Liver (tissue), 9 donors: ENCODE data around the gene SNX18. TPM values are rescaled to one million over a fixed set of nuclear protein-coding genes. Genes with fewer than 3 reads are reported as not detected.
"Not testable (repeated sequence)": the region's sequence is repeated elsewhere in the genome, so short reads cannot be mapped to it uniquely, and the experiment has no call there.

Experiments
- DNase-seq: peaks from one replicate; pipeline ENCODE4 v3.0.0-alpha.2; 2017; ENCODE audit warnings: low spot score
- H3K27ac ChIP-seq, 2 donors: one replicate each; pipeline ENCODE4 v1.7.0; 2013; ENCODE audit warnings: inconsistent platforms in 2 of 2, low read length in 2 of 2, control low read depth in 1 of 2, low read depth in 1 of 2, mild to moderate bottlenecking in 1 of 2
- H3K27me3 ChIP-seq, 4 donors: one replicate each; pipeline versions ENCODE4 v1.6.1 to v1.7.0; 2013; ENCODE audit warnings: low read length in 3 of 4, inconsistent platforms in 1 of 4, mild to moderate bottlenecking in 1 of 4, moderate library complexity in 1 of 4; ENCODE audit not compliant: control insufficient read depth in 4 of 4, insufficient read depth in 4 of 4
- H3K36me3 ChIP-seq, 4 donors: one replicate each; pipeline versions ENCODE4 v1.6.1 to v1.7.0; 2013; ENCODE audit warnings: low read length in 3 of 4, mild to moderate bottlenecking in 3 of 4, low read depth in 1 of 4, moderate library complexity in 1 of 4; ENCODE audit not compliant: control insufficient read depth in 4 of 4, insufficient read depth in 3 of 4
- H3K4me1 ChIP-seq, 4 donors: one replicate each; pipeline versions ENCODE4 v1.6.1 to v1.7.0; 2013; ENCODE audit warnings: low read length in 3 of 4, mild to moderate bottlenecking in 3 of 4, moderate library complexity in 1 of 4; ENCODE audit not compliant: control insufficient read depth in 4 of 4, insufficient read depth in 4 of 4
- H3K4me3 ChIP-seq, 3 donors: one replicate each; pipeline versions ENCODE4 v1.6.1 to v1.7.0; 2013; ENCODE audit warnings: low read length in 3 of 3, control low read depth in 1 of 3, low read depth in 1 of 3, mild to moderate bottlenecking in 1 of 3
- H3K9ac ChIP-seq, 2 donors: one replicate each; pipeline ENCODE4 v1.7.0; 2013; ENCODE audit warnings: low read length in 2 of 2, mild to moderate bottlenecking in 2 of 2, moderate library complexity in 2 of 2, control low read depth in 1 of 2, low read depth in 1 of 2
- H3K9me3 ChIP-seq, 4 donors: one replicate each; pipeline versions ENCODE4 v1.6.1 to v1.7.0; 2013; ENCODE audit warnings: low read length in 3 of 4; ENCODE audit not compliant: control insufficient read depth in 4 of 4
- FOXA1 ChIP-seq: IDR thresholded peaks from 2 replicates; pipeline ENCODE4 v1.6.1; 2016; ENCODE audit warnings: antibody characterized with exemption
- GABPA ChIP-seq, 2 donors: IDR thresholded peaks in 1 of 2; conservative IDR thresholded peaks in 1 of 2; 2 replicates each; pipeline ENCODE4 v1.6.1; 2016; ENCODE audit warnings: antibody characterized with exemption in 2 of 2, mild to moderate bottlenecking in 1 of 2, moderate library complexity in 1 of 2
- HNF4A ChIP-seq, 2 donors: conservative IDR thresholded peaks; 2 replicates each; pipeline ENCODE4 v1.6.1; 2016; ENCODE audit warnings: antibody characterized with exemption in 2 of 2, mild to moderate bottlenecking in 2 of 2
- HNF4G ChIP-seq: IDR thresholded peaks from 2 replicates; pipeline ENCODE4 v1.6.1; 2016; ENCODE audit warnings: antibody characterized with exemption
- JUND ChIP-seq, 2 donors: IDR thresholded peaks; 2 replicates each; pipeline ENCODE4 v1.6.1; 2016; ENCODE audit warnings: antibody characterized with exemption in 2 of 2
- NR2F2 ChIP-seq: IDR thresholded peaks from 2 replicates; pipeline ENCODE4 v1.6.1; 2016; ENCODE audit warnings: antibody characterized with exemption
- RXRA ChIP-seq, 2 donors: IDR thresholded peaks; 2 replicates each; pipeline ENCODE4 v1.6.1; 2017 to 2018; ENCODE audit warnings: antibody characterized with exemption in 2 of 2, mild to moderate bottlenecking in 1 of 2
- SP1 ChIP-seq: IDR thresholded peaks from 2 replicates; pipeline ENCODE4 v1.6.1; 2018; ENCODE audit warnings: antibody characterized with exemption, mild to moderate bottlenecking
- TAF1 ChIP-seq: conservative IDR thresholded peaks from 2 replicates; pipeline ENCODE4 v1.6.1; 2016; ENCODE audit warnings: antibody characterized with exemption, mild to moderate bottlenecking
- WGBS: extraction: QIAGEN DNeasy Blood & Tissue Kit; methylation state at CpG from one replicate; pipeline ENCODE4 v1.1.7; 2013; 5-methylcytosine and 5-hydroxymethylcytosine counted together
- polyA plus RNA-seq, 2 donors: library from polyadenylated mRNA; stranded (reverse) in 1 of 2; unstranded in 1 of 2; fragments of 200-250 nt in 1 of 2; fragments of >200 nt in 1 of 2; fragmentation: Nextera tagmentation in 1 of 2; extraction: Ambion mirVana in 1 of 2; gene quantifications; one replicate each; pipeline versions ENCODE4 v1.2.1 to v1.2.3, GENCODE V29; 2013 to 2015
- total RNA-seq, 2 donors: library from RNA; depleted of rRNA; stranded (reverse); fragments of >200 nt; gene quantifications; one replicate each; pipeline ENCODE4 v1.2.3, GENCODE V29; 2014
- TF ChIP-seq, protein P1 (sequence below): IDR thresholded peaks from 2 replicates; pipeline ENCODE4 v1.6.1; 2016; ENCODE audit warnings: antibody characterized with exemption
- TF ChIP-seq, protein P2 (sequence below): IDR thresholded peaks from 2 replicates; pipeline ENCODE4 v1.6.1; 2016; ENCODE audit warnings: antibody characterized with exemption
- TF ChIP-seq, protein P3 (sequence below): IDR thresholded peaks from 2 replicates; pipeline ENCODE4 v1.6.1; 2016; ENCODE audit warnings: antibody characterized with exemption, mild to moderate bottlenecking
- TF ChIP-seq, protein P4 (sequence below): IDR thresholded peaks from 2 replicates; pipeline ENCODE4 v1.6.1; 2016; ENCODE audit warnings: antibody characterized with exemption
- donor health status: healthy.
- donor health status: healthy.
- donor health status: healthy.
- donor health status: healthy.
- donor health status: healthy.

Gene SNX18
- total and polyA plus RNA-seq, 4 donors, result 4.9 to 32.5 (median 12.6) TPM

DNA sequence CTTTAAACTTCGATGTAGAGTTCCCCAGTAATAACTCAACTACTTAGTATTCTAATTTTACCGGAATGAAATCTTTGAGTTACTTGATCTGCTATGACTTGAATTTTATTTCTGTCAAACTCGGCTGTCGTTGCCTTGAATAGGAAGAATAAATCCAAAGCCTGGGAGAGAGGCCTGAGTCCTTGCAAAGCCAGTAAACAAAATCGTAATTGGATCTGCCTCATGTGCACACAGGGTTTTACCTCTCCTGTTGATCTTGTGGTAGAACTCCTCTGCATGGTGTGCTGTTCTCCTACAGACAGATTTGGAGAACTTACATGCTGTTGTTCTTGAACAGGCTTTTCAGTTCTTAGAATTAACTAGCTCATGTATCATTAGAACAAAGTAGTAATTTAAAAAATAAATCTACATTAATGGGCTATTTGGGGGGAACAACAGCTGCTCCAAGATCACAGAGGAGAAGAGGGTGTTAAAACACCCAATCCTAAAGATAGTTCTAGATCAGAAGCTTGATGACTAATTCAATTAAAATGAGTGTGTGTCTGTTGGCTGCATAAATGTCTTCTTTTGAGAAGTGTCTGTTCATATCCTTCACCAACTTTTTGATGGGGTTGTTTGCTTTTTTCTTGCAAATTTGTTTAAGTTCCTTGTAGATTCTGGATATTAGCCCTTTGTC, 33.2 kb upstream of the SNX18 start (continued):
- TF ChIP-seq JUND (IDR thresholded peaks at IDR 0.05), result no peak
- no peak for TF ChIP-seq GABPA (IDR thresholded peaks at IDR 0.05 in 1 of 2, conservative IDR thresholded peaks at IDR 0.05 in 1 of 2)

DNA sequence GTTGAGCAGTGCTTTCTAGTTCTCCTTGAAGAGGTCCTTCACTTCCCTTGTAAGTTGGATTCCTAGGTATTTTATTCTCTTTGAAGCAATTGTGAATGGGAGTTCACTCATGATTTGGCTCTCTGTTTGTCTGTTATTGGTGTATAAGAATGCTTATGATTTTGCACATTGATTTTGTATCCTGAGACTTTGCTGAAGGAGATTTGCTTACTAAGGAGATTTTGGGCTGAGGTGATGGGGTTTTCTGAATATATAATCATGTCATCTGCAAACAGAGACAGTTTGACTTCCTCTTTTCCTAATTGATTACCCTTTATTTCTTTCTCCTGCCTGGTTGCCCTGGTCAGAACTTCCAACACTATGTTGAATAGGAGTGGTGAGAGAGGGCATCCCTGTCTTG, 31.9 kb upstream of the SNX18 start:
- H3K4me1 ChIP-seq, H3K4me3 ChIP-seq, H3K9ac ChIP-seq, H3K27ac ChIP-seq, H3K9me3 ChIP-seq, DNase-seq, H3K36me3 ChIP-seq, H3K27me3 ChIP-seq: not testable (repeated sequence)

DNA sequence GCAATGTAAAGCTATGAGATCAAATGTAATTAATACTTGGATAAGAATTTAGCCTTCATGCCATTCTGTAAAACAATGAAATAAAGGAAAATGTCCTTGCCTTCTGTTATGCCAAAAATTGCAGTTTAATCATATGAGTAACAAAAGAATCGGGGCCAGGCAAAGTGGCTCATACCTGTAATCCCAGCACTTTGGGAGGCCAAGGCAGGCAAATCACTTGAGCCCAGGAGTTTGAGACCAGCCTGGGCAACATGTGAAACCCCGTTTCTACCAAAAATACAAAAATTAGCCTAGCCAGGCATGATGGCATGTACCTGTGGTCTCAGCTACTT, 27.9 kb upstream of the SNX18 start:
- not testable (repeated sequence) for H3K4me1 ChIP-seq, H3K27me3 ChIP-seq, H3K9ac ChIP-seq, H3K27ac ChIP-seq, H3K36me3 ChIP-seq, H3K9me3 ChIP-seq, H3K4me3 ChIP-seq, DNase-seq
- 37% methylated on average over 2 of the region's 2 CpGs for WGBS

DNA sequence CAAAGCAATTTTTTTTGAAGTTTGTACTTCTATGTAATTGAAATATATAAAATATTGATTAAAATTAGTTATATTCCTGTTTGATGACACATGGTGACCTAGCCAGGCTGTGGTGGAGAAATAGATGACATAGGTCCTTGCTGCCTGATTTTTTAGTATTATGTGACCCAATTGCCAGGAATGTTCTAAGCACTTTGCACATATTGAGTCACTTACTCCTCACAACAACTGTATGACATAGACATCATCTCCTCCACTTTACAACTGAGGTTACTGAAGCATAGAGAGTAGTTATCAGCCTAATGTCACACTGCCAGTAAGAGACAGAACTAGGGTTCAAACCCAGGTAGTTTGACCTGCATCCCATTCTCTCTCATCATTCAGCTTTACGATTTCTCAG, 26.2 kb upstream of the SNX18 start:
- WGBS, result 86% methylated on average over 1 of the region's 1 CpG
- Histone ChIP-seq H3K9ac (no peak overlapping the region), H3K4me1 (no peaks in the 10 kb centered on the region), H3K27me3 (no peaks in the 10 kb centered on the region), H3K36me3 (no peaks in the 10 kb centered on the region), H3K27ac (no peak overlapping the region), H3K4me3 (no peak overlapping the region), H3K9me3 (no peaks in the 10 kb centered on the region)
- no peak for TF ChIP-seq GABPA (IDR thresholded peaks at IDR 0.05 in 1 of 2, conservative IDR thresholded peaks at IDR 0.05 in 1 of 2)
- no peak for TF ChIP-seq HNF4G
- no peak for TF ChIP-seq HNF4A (conservative IDR thresholded peaks at IDR 0.05)
- no peak for TF ChIP-seq JUND (IDR thresholded peaks at IDR 0.05)
- no peak for TF ChIP-seq TAF1
- no peak for TF ChIP-seq SP1
- no peak for TF ChIP-seq NR2F2
- TF ChIP-seq RXRA (IDR thresholded peaks at IDR 0.05), result no peak
- TF ChIP-seq, protein P1, sequence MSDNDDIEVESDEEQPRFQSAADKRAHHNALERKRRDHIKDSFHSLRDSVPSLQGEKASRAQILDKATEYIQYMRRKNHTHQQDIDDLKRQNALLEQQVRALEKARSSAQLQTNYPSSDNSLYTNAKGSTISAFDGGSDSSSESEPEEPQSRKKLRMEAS, result no peak
- TF ChIP-seq, protein P2, sequence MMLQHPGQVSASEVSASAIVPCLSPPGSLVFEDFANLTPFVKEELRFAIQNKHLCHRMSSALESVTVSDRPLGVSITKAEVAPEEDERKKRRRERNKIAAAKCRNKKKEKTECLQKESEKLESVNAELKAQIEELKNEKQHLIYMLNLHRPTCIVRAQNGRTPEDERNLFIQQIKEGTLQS, result no peak
- TF ChIP-seq, protein P3, sequence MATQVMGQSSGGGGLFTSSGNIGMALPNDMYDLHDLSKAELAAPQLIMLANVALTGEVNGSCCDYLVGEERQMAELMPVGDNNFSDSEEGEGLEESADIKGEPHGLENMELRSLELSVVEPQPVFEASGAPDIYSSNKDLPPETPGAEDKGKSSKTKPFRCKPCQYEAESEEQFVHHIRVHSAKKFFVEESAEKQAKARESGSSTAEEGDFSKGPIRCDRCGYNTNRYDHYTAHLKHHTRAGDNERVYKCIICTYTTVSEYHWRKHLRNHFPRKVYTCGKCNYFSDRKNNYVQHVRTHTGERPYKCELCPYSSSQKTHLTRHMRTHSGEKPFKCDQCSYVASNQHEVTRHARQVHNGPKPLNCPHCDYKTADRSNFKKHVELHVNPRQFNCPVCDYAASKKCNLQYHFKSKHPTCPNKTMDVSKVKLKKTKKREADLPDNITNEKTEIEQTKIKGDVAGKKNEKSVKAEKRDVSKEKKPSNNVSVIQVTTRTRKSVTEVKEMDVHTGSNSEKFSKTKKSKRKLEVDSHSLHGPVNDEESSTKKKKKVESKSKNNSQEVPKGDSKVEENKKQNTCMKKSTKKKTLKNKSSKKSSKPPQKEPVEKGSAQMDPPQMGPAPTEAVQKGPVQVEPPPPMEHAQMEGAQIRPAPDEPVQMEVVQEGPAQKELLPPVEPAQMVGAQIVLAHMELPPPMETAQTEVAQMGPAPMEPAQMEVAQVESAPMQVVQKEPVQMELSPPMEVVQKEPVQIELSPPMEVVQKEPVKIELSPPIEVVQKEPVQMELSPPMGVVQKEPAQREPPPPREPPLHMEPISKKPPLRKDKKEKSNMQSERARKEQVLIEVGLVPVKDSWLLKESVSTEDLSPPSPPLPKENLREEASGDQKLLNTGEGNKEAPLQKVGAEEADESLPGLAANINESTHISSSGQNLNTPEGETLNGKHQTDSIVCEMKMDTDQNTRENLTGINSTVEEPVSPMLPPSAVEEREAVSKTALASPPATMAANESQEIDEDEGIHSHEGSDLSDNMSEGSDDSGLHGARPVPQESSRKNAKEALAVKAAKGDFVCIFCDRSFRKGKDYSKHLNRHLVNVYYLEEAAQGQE, result no peak
- TF ChIP-seq FOXA1, result no peak
- TF ChIP-seq, protein P4, sequence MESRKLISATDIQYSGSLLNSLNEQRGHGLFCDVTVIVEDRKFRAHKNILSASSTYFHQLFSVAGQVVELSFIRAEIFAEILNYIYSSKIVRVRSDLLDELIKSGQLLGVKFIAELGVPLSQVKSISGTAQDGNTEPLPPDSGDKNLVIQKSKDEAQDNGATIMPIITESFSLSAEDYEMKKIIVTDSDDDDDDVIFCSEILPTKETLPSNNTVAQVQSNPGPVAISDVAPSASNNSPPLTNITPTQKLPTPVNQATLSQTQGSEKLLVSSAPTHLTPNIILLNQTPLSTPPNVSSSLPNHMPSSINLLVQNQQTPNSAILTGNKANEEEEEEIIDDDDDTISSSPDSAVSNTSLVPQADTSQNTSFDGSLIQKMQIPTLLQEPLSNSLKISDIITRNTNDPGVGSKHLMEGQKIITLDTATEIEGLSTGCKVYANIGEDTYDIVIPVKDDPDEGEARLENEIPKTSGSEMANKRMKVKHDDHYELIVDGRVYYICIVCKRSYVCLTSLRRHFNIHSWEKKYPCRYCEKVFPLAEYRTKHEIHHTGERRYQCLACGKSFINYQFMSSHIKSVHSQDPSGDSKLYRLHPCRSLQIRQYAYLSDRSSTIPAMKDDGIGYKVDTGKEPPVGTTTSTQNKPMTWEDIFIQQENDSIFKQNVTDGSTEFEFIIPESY, result no peak
- DNase-seq, result no peak
